PC-3 (cell line): ENCODE data around the gene PGA3.

ENCODE experiments used
- CTCF ChIP-seq: fragments of 300-600 bp; sonication (generic); conservative IDR thresholded peaks from 2 replicates; pipeline ENCODE4 v1.5.1; 2017; ENCODE audit warnings: antibody characterized with exemption, low read depth, mild to moderate bottlenecking, low read length
- EZH2 ChIP-seq: fragments of 300-600 bp; sonication (generic); IDR thresholded peaks from one replicate; pipeline ENCODE4 v1.6.1; 2017; ENCODE audit warnings: antibody characterized with exemption, mild to moderate bottlenecking, low read length; ENCODE audit not compliant: unreplicated experiment
- EZH2phosphoT487 ChIP-seq: fragments of 300-600 bp; sonication (generic); IDR thresholded peaks from 2 replicates; pipeline ENCODE4 v1.6.1; 2018; ENCODE audit warnings: mild to moderate bottlenecking, antibody characterized with exemption, low read length, borderline replicate concordance

- no peak for TF ChIP-seq CTCF
- TF ChIP-seq EZH2: no peak
- TF ChIP-seq EZH2phosphoT487: no peak
Observed at GRCh38 chr11:61154528-61154927, 48.8 kb upstream of the PGA3 start.
